GM21528 (cell line): ENCODE results near the gene TMEM181.
"Not testable (repeated sequence)": the region's sequence is repeated elsewhere in the genome, so short reads cannot be mapped to it uniquely, and the experiment has no call there.

Experiments used
- ATAC-seq: cut with Tn5 transposase; IDR thresholded peaks from one replicate; pipeline ENCODE4 v1.9.1; 2021; ENCODE audit warnings: mild to moderate bottlenecking, moderate library complexity; ENCODE audit not compliant: unreplicated experiment, low FRiP score

Gene TMEM181

DNA sequence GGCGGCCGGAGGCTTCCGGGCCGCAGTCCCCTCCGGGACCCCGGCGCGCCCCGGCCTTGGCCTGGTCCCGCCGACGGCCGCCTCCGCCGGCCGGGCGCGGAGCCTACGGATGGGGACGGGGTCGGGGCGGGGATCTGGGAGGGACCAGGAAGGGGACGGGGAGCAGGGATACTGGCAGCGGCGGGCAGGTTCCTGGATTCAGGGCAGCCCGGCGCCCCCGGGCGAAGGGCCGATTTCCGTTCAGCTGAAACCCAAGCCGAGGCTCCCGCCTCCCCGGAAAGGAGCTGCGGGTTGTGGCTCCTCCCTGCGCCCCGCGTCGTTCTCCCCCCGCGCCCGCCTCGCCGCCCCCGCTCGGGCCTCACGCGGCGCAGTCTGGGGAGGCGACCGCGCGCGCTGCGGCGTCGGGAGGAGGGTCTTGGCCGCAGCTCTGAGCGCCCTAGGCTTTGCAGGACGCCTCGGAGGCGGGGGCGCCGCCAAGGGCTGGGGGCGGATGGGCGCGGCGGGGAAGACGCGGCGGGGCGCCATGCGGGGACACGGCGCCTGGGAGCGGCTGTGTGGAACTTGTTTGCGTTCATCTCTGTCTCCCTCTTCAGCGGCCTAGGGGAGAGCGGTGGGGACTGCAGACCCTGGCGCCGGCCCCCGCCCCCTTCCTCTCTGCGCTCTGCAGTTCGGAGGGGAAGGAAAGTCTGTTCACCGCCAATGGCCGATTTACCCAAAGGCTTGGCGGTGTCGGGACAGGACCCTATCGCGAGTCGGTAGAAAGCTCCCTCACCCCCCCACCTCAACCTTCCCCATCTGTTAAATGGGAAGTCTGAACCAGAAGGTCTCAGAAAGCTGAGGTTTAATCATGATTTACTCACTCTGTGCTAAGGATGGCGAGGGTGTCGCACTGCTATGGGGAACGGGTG lies 22.7 kb upstream of the TMEM181 start:
- no peak for ATAC-seq

DNA sequence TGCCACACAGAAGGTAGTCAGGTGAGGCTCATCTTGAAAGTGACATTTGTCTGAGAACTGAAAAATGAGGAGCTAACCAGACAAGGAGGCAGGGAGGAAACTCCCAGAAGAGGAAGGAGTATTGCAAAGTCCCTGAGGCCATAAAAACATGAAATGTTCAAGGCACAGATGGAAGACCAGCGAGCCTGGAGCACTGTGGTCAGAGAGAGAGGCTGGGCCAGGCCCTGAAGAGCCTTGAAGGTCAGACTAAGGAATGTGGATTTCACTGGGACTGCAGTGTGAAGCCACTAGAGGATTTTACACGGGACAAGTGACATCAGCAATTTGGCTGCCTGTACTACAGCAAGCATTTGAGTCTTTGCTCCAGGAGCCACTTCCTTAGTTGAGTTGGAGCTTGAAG lies 21.1 kb upstream of the TMEM181 start:
- no peak for ATAC-seq

DNA sequence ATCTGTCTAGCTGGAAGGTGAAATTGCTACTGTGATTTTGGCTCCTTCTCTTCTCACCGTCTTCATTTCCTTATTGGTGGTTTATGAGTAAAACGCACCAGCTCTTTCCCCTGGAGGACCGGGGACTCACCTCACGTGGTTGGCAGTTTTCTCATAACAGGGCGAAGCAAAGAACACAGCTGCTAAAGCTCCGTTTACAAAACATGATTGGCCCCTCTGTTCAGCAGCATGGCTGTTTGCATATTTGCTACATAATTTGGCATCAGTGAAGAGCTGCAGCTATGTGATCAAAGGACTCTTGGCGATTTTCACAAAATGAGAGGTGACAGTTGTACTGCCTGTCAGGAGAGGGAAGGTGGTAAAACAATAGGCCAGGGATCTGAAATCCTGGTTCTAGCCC lies 20.5 kb upstream of the TMEM181 start:
- ATAC-seq, result no peak

DNA sequence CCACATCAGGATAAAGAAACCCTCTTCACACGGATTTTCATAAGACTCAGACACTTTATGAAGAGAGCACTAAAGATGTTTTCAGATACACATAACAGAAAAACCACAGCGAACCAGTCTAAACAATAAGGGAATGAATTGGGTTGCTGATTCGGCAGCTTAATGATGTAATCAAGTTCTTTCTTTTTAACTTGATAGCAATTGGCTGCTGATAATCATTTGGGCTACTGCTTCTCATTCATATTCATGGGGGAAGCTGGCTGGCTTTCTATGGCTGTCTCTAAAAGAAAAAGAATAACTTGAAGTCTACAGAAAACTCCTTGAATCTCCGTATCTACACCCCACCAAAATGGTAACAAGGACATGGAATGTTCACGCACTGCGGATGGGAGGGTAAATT lies 20.0 kb upstream of the TMEM181 start:
- ATAC-seq, result no peak

- ATAC-seq, result no peak
Observed at GRCh38 chr6:158543606-158544185, 16.2 kb upstream of the TMEM181 start.

GRCh38 chr6:158544428-158544827 lies 15.5 kb upstream of the TMEM181 start:
- ATAC-seq, result no peak

- ATAC-seq, result no peak
Observed at GRCh38 chr6:158545043-158545966, 14.6 kb upstream of the TMEM181 start.

DNA sequence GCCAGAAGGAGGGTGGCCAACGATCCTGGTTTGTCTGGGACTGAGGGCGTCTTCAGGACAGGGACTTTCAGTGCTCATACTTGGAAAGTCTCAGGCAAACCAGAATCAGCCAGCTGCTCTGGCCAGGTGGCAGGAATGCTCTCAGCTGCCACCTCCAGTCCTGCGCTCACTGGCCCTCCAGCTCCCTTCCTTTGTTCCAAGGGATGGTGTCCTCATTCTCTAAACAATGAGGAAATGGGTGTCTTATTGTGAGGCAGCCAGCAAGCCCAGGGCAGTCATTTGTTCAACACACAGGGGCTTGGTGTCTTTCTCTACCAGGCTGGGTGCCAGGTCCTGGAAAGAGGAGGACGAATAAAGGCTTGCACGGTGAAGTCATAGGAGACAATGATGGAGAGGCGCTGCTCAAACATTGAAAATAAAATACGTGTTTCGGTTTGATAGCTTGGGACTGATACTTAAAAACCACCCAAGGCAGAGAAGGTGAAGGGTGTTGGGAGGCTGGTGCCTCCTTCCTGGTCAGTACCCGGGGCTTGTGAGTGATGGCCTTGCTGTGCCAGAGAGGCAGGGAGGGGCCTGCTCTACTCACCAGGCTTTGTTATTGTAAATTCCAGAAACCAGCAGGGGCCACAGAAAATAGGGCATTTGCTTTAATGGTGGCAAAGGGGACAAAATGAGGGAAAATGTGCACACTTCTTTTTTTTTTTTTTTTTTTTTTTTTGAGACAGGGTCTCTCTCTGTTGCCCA lies 11.3 kb upstream of the TMEM181 start:
- ATAC-seq, result no peak

GRCh38 chr6:158552055-158552795 lies 7.7 kb upstream of the TMEM181 start:
- ATAC-seq, result no peak

DNA sequence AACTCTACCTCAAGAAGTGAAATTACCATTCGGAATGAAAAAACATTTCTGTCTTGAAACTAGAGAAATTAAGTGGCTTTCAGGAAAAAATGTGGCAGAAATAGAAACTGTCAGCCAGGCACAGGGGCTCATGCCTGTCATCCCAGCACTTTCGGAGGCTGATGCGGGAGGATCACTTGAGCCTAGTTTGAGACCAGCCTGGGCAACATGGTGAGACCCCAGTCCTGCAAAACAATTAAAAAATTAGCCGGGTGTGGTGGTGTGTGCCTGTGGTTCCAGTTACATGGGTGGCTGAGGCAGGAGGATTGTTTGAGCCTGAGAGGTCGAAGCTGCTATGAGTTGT lies 7.1 kb upstream of the TMEM181 start:
- no peak for ATAC-seq

DNA sequence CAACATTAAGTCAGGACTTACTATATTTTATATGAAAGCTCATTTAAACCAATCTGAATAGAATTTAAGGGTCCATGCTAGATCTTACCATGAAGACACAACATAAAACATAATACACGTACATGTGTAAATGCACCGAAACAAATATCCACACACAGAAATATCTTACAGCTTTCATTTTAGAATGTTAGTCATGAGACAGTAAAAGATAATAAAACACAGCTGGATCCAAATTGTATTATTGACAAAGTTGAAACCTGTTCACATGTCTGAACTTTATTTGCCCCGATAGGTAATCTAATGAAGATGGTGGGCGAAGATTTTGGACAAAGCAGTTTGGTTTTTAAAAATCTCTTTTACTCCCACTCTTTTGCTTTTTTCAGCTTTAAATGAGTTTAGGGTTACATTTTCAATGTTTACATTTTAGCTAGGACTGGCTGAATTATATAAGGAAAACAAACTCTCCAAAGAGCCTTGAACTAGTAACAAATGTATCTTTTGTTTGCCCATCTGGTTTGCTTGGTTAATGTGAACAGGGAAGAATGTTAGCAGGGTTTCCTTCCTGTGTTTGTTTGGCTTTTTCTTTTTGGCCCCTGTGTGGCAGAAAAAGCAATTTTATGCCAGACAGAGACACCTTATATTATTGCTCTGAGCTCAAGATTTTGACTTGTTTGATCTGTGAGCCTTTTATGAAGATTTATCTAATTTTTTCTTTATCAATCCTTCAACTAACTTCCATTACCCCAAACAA lies 5.1 kb upstream of the TMEM181 start:
- no peak for ATAC-seq

GRCh38 chr6:158556113-158556512 lies 3.8 kb upstream of the TMEM181 start:
- no peak for ATAC-seq

DNA sequence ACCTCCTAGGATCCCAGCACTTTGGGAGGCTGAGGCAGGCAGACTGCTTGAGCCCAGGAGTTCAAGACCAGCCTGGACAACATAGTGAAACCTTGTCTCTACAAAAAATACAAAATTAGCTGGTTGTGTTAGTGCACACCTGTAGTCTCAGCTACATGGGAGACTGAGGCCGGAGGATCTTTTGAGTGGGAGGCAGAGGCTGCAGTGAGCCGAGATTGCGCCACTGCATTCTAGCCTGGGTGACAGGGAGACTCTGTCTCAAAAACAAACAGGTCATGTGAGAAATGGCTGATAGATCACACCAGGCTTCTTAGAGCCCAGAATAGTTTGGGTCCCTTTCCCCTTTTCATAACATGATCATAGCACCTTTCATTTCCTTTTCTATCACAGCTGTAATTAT lies 2.8 kb upstream of the TMEM181 start:
- ATAC-seq, result not testable (repeated sequence)

GRCh38 chr6:158557927-158558326 lies 2.0 kb upstream of the TMEM181 start:
- no peak for ATAC-seq

DNA sequence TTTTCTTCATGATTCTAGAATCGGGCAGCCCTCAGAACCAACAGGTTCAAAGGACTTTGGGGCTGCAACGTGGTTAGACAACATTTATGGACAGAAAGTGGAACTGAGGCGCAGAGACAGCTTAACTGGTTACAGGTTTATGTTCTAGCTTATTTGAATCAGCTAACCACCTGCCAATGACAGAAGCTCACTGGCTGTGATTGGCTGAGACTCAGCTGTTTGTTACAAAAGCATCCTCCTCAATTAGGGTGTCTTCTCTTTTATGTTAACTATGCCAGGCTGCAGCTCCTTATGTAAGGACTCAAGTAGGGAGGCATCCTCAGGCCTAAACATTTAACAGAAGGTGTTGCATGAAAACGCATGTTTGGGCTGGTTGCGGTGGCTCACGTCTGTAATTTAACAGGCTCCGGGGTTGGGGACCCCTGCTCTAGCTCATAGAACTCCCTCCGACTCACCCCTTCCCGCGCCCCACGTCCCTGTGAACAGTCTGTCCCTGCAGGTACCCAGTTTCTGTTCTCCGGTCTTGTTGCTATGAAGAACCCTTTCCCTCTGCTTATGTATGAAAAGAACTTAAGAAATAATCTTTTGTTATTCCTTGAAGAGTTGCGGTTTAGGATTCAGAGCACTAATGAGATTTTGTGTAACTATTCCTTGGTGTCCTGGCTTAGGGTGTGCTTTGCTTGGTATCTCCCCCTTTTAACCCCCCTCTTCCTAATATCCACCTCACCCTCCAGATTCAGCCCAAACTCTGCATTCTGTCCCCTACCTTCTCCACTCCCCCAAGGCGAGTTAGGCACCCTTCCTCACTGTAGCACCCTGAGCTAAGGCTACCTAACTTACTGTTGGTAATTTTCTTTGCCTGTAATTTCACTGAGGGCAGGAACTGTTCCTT lies 1.2 kb upstream of the TMEM181 start:
- no peak for ATAC-seq

- no peak for ATAC-seq
Observed at GRCh38 chr6:158559338-158559894, 475 bp upstream of the TMEM181 start.

GRCh38 chr6:158560836-158561320 lies 987 bp downstream of the TMEM181 start:
- no peak for ATAC-seq
